Loucy (cell line): Measurements from ENCODE around the gene PDCL3.

Experiments used
- H2AFZ ChIP-seq: fragments of 200-600 bp; sonication (generic); 2 replicates; pipeline ENCODE4 v1.6.0; 2016; ENCODE audit warnings: antibody characterized with exemption, mild to moderate bottlenecking, low read length, moderate library complexity
- H3F3A ChIP-seq: fragments of 200-600 bp; 2 replicates; pipeline ENCODE4 v1.6.0; 2016; ENCODE audit warnings: antibody characterized with exemption, low read depth, mild to moderate bottlenecking
- H3K27me3 ChIP-seq: fragments of 200-600 bp; sonication (generic); 2 replicates; pipeline ENCODE4 v1.6.1; 2014; ENCODE audit warnings: low read length, mild to moderate bottlenecking; ENCODE audit not compliant: insufficient read depth, poor library complexity, severe bottlenecking
- H3K36me3 ChIP-seq: fragments of 200-600 bp; sonication (generic); 2 replicates; pipeline ENCODE4 v1.6.1; 2016; ENCODE audit warnings: low read length; ENCODE audit not compliant: insufficient read depth
- H3K4me1 ChIP-seq: fragments of 200-600 bp; sonication (generic); 2 replicates; pipeline ENCODE4 v1.5.1; 2014; ENCODE audit warnings: low read length, mild to moderate bottlenecking; ENCODE audit not compliant: insufficient read depth, poor library complexity, severe bottlenecking
- H3K4me2 ChIP-seq: fragments of 200-600 bp; sonication (generic); 2 replicates; pipeline ENCODE4 v1.6.0; 2014; ENCODE audit warnings: antibody characterized with exemption, low read length, low read depth, mild to moderate bottlenecking; ENCODE audit not compliant: poor library complexity, severe bottlenecking
- H3K4me3 ChIP-seq: fragments of 200-600 bp; sonication (generic); 2 replicates; pipeline ENCODE4 v1.5.1; 2014; ENCODE audit warnings: low read length, mild to moderate bottlenecking, mixed read lengths; ENCODE audit not compliant: poor library complexity, severe bottlenecking
- H3K79me2 ChIP-seq: fragments of 200-600 bp; sonication (generic); 2 replicates; pipeline ENCODE4 v1.6.1; 2014; ENCODE audit warnings: low read length; ENCODE audit not compliant: insufficient read depth
- H3K9ac ChIP-seq: fragments of 200-600 bp; sonication (generic); 2 replicates; pipeline ENCODE4 v1.6.0; 2014; ENCODE audit warnings: mild to moderate bottlenecking, low read depth, low read length, moderate library complexity; ENCODE audit not compliant: poor library complexity, severe bottlenecking
- H3K9me2 ChIP-seq: fragments of 200-600 bp; sonication (generic); replicated peaks from 2 replicates; pipeline ENCODE4 v1.6.1; 2016; ENCODE audit warnings: low read depth, low read length, mixed read lengths
- H3K9me3 ChIP-seq: fragments of 200-600 bp; sonication (generic); 2 replicates; pipeline ENCODE4 v1.6.1; 2014; ENCODE audit warnings: mild to moderate bottlenecking, antibody characterized with exemption, low read length, low read depth; ENCODE audit not compliant: insufficient read depth
- H4K20me1 ChIP-seq: fragments of 200-600 bp; sonication (generic); 2 replicates; pipeline ENCODE4 v1.6.0; 2014; ENCODE audit warnings: antibody characterized with exemption, low read length, mild to moderate bottlenecking; ENCODE audit not compliant: insufficient read depth, poor library complexity, severe bottlenecking
- EZH2phosphoT487 ChIP-seq: fragments of 200-600 bp; IDR thresholded peaks from 2 replicates; pipeline ENCODE4 v1.6.1; 2018; ENCODE audit warnings: antibody characterized with exemption, mild to moderate bottlenecking, moderate library complexity, borderline replicate concordance
- TF ChIP-seq, protein P1 (sequence below): fragments of 200-600 bp; sonication (generic); conservative IDR thresholded peaks from 2 replicates; pipeline ENCODE4 v1.5.1; 2014; ENCODE audit warnings: mild to moderate bottlenecking, antibody characterized with exemption, low read length

PDCL3 gene

DNA sequence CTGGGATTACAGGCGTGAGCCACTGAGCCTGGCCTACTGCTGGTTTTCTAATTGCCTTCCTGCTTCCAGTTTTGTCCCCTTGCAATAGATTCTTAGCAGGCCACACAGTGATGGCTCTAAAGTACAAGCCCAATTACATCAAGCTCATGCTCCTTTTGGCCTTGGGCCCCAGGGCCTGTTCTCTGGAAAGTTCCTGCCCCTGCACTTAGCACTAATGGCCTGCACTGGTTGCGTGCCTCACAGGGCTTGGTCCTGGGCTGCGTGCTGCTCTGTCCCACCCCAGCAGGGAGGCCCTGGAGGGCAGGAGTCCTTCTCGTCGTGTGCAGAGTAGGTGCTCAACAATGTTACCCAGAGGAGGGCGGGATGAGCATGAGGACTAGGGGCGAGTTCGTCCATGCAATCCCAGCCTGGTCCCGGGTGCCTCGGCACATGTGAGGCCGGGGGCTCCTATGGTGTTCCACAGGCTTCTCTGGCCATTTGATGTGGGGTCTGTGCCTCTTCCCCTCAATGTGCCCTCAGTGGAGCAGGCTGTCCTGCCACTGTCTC is 51.7 kb downstream of the PDCL3 start:
- H3K4me1 ChIP-seq: no peaks in the 10 kb centered on the region
- H3K9me2 ChIP-seq: no peaks in the 10 kb centered on the region
- no peaks in the 10 kb centered on the region for H3F3A ChIP-seq
- no peak overlapping the region for H2AFZ ChIP-seq
- TF ChIP-seq, protein P1, sequence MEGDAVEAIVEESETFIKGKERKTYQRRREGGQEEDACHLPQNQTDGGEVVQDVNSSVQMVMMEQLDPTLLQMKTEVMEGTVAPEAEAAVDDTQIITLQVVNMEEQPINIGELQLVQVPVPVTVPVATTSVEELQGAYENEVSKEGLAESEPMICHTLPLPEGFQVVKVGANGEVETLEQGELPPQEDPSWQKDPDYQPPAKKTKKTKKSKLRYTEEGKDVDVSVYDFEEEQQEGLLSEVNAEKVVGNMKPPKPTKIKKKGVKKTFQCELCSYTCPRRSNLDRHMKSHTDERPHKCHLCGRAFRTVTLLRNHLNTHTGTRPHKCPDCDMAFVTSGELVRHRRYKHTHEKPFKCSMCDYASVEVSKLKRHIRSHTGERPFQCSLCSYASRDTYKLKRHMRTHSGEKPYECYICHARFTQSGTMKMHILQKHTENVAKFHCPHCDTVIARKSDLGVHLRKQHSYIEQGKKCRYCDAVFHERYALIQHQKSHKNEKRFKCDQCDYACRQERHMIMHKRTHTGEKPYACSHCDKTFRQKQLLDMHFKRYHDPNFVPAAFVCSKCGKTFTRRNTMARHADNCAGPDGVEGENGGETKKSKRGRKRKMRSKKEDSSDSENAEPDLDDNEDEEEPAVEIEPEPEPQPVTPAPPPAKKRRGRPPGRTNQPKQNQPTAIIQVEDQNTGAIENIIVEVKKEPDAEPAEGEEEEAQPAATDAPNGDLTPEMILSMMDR: no peak
- TF ChIP-seq EZH2phosphoT487: no peak
- H3K9ac ChIP-seq: no peak overlapping the region
- no peaks in the 10 kb centered on the region for H3K79me2 ChIP-seq
- H3K9me3 ChIP-seq: no peaks in the 10 kb centered on the region
- H3K27me3 ChIP-seq: no peaks in the 10 kb centered on the region
- no peak overlapping the region for H3K4me3 ChIP-seq
- no peak overlapping the region for H3K4me2 ChIP-seq
- no peaks in the 10 kb centered on the region for H3K36me3 ChIP-seq
- no peaks in the 10 kb centered on the region for H4K20me1 ChIP-seq

DNA sequence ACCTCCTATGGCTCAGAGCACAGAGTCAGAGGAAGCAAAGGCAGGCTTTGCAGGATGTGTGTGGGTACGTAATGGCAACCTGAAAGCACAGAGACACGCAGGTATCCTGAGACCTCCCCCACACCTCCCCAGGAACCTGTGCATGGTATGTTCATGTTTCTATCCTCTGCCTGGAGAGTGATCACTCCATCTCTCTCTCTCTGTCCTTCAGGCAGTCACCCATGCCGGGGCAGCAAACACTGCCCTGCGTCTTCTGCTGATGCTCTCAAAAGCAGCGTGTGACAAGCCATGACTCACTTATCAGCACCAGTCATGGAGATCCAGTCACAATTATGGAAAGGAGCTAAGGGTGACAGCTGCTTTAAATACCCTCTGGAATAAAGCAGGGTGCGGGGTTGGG is 52.7 kb downstream of the PDCL3 start:
- no peak overlapping the region for H3K4me3 ChIP-seq
- no peaks in the 10 kb centered on the region for H3K9me3 ChIP-seq
- H4K20me1 ChIP-seq: no peaks in the 10 kb centered on the region
- H3K36me3 ChIP-seq: no peaks in the 10 kb centered on the region
- H3K4me1 ChIP-seq: no peaks in the 10 kb centered on the region
- H3K79me2 ChIP-seq: no peaks in the 10 kb centered on the region
- no peaks in the 10 kb centered on the region for H3F3A ChIP-seq
- H3K4me2 ChIP-seq: no peak overlapping the region
- no peak for TF ChIP-seq EZH2phosphoT487
- TF ChIP-seq, protein P1: no peak
- no peak overlapping the region for H3K9ac ChIP-seq
- no peaks in the 10 kb centered on the region for H3K9me2 ChIP-seq
- H2AFZ ChIP-seq: no peak overlapping the region
- H3K27me3 ChIP-seq: no peaks in the 10 kb centered on the region

DNA sequence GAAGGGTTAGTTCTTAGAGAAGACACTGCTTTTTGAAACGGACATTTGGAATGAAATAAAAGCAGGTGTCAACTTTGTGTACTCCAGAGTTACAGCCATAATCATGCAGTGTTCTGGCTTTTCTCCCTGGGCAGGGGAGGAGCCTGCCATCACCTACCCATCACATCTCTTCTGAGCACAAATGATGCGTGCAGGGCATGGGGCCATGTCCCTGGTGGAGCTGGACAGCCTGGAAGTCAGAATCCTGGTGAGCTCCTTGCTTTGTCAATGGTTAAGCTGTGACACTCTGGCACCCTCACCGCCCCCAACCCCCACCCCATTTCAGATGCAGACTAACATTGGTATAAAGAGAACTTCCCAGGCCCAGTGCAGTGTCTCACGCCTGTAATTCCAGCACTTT is 53.1 kb downstream of the PDCL3 start:
- Histone ChIP-seq H3K36me3 (no peaks in the 10 kb centered on the region), H2AFZ (no peak overlapping the region), H3F3A (no peaks in the 10 kb centered on the region), H3K4me1 (no peaks in the 10 kb centered on the region), H3K27me3 (no peaks in the 10 kb centered on the region), H3K4me2 (no peak overlapping the region), H3K4me3 (no peak overlapping the region), H3K9me2 (no peaks in the 10 kb centered on the region), H4K20me1 (no peaks in the 10 kb centered on the region), H3K9ac (no peak overlapping the region), H3K79me2 (no peaks in the 10 kb centered on the region), H3K9me3 (no peaks in the 10 kb centered on the region)
- TF ChIP-seq, protein P1: no peak
- no peak for TF ChIP-seq EZH2phosphoT487
